Peyer's patch (tissue), 4 donors: ENCODE data around the gene PPP1R26. TPM values are rescaled to one million over a fixed set of nuclear protein-coding genes. Genes with fewer than 3 reads are reported as not detected.

Experiments
- DNase-seq, 3 donors: peaks; one replicate each; pipeline ENCODE4 v3.0.0-alpha.2; 2017 to 2019
- H3K27ac ChIP-seq, 4 donors: fragments of 200-600 bp; sonication (generic); one replicate each; pipeline ENCODE4 v1.5.1; 2016 to 2019
- H3K27me3 ChIP-seq, 2 donors: fragments of 200-600 bp; sonication (generic); one replicate each; pipeline ENCODE4 v1.5.1; 2019
- H3K36me3 ChIP-seq, 3 donors: fragments of 200-600 bp; sonication (generic); one replicate each; pipeline ENCODE4 v1.5.1; 2016 to 2019
- H3K4me1 ChIP-seq, 4 donors: fragments of 200-600 bp; sonication (generic); one replicate each; pipeline ENCODE4 v1.5.1; 2016 to 2019
- H3K4me3 ChIP-seq, 4 donors: fragments of 200-600 bp; sonication (generic); 1 replicate in 3 of 4; 2 replicates in 1 of 4; pipeline ENCODE4 v1.5.1; 2016 to 2019; ENCODE audit warnings: mild to moderate bottlenecking in 1 of 4
- H3K9me3 ChIP-seq, 4 donors: fragments of 200-600 bp; sonication (generic); one replicate each; pipeline ENCODE4 v1.5.1; 2016 to 2019; ENCODE audit warnings: mild to moderate bottlenecking in 1 of 4
- POLR2A ChIP-seq, 2 donors: fragments of 450-650 bp; IDR thresholded peaks; one replicate each; pipeline ENCODE4 v1.5.1; 2017; ENCODE audit warnings: antibody characterized with exemption in 2 of 2, mild to moderate bottlenecking in 2 of 2, moderate library complexity in 2 of 2
- total RNA-seq, 4 donors: library from RNA; depleted of rRNA; stranded (reverse); fragments of >200 nt; gene quantifications; one replicate each; pipeline ENCODE4 v1.1.0, GENCODE V29; 2016
- TF ChIP-seq, protein P1 (sequence below), 6 experiments: fragments of 450-650 bp in 4 of 6; fragments of 200-600 bp in 2 of 6; sonication (generic) in 1 of 6; IDR thresholded peaks; one replicate each; pipeline ENCODE4 v1.5.1; 2017 to 2019; ENCODE audit warnings: antibody characterized with exemption in 6 of 6, mild to moderate bottlenecking in 3 of 6, moderate library complexity in 1 of 6

Gene PPP1R26
- total RNA-seq, 4 donors from 2014 or later, result 12.4 to 34.0 (median 18.7) TPM

GRCh38 chr9:135507104-135508035, 27.8 kb downstream of the PPP1R26 start:
- H3K36me3 ChIP-seq, result peaks cover 0 to 26% (median 0%) of the 10 kb centered on the region in 3 donors
- DNase-seq, result peak in 1 of 3 donors; percentile 33
- no peak overlapping the region for H3K27ac ChIP-seq
- peaks cover 0 to 1% (median 0%) of the 10 kb centered on the region in 4 donors for H3K4me1 ChIP-seq
- H3K4me3 ChIP-seq, result no peak overlapping the region
- TF ChIP-seq, protein P1, sequence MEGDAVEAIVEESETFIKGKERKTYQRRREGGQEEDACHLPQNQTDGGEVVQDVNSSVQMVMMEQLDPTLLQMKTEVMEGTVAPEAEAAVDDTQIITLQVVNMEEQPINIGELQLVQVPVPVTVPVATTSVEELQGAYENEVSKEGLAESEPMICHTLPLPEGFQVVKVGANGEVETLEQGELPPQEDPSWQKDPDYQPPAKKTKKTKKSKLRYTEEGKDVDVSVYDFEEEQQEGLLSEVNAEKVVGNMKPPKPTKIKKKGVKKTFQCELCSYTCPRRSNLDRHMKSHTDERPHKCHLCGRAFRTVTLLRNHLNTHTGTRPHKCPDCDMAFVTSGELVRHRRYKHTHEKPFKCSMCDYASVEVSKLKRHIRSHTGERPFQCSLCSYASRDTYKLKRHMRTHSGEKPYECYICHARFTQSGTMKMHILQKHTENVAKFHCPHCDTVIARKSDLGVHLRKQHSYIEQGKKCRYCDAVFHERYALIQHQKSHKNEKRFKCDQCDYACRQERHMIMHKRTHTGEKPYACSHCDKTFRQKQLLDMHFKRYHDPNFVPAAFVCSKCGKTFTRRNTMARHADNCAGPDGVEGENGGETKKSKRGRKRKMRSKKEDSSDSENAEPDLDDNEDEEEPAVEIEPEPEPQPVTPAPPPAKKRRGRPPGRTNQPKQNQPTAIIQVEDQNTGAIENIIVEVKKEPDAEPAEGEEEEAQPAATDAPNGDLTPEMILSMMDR (IDR thresholded peaks at IDR 0.05), result no peak
- TF ChIP-seq POLR2A (IDR thresholded peaks at IDR 0.05), result no peak
- H3K27me3 ChIP-seq, result no peaks in the 10 kb centered on the region
- H3K9me3 ChIP-seq, result no peaks in the 10 kb centered on the region

DNA sequence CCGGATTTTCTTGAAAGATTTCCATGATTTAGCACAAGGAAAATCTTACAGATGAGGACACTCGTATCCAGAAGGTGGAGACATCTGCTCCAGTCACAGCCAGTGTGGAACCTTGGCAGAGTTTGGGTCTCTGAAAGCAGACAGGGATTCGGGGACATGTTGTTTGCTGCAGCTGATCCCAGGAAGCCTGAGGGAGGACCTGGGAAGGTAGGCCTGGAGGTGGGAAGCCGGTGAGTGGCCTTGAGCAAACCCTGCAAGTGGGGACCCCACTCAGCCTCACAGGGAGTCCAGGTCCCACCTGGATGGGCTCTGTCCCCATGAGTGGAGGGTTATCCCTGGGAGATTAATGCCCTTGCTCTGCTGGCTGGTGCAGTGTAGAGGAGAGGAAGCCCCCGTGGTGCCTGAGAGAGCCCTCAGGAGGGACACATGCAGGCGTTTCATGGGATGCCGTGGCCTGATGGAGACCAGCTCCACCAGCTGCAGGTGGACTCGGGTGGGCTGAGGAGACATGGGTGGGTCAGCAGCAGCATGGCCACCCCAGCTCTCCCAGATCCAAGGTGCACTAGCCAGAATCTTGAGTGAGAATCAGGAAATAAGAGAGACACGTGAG, 28.7 kb downstream of the PPP1R26 start:
- DNase-seq, result peak in 2 of 3 donors; percentile 15 to 24
- no peaks in the 10 kb centered on the region for H3K4me1 ChIP-seq
- no peak for TF ChIP-seq POLR2A (IDR thresholded peaks at IDR 0.05)
- TF ChIP-seq, protein P1 (IDR thresholded peaks at IDR 0.05), result no peak
- no peak overlapping the region for H3K4me3 ChIP-seq
- no peaks in the 10 kb centered on the region for H3K27me3 ChIP-seq
- no peaks in the 10 kb centered on the region for H3K9me3 ChIP-seq
- peaks cover 0 to 18% (median 0%) of the 10 kb centered on the region in 3 donors for H3K36me3 ChIP-seq
- no peak overlapping the region for H3K27ac ChIP-seq

GRCh38 chr9:135509458-135509857, 29.9 kb downstream of the PPP1R26 start:
- Histone ChIP-seq H3K36me3 (peaks cover 0 to 7% (median 0%) of the 10 kb centered on the region in 3 donors), H3K9me3 (no peaks in the 10 kb centered on the region), H3K4me1 (no peaks in the 10 kb centered on the region), H3K4me3 (no peak overlapping the region), H3K27me3 (no peaks in the 10 kb centered on the region), H3K27ac (no peak overlapping the region)
- TF ChIP-seq, protein P1 (IDR thresholded peaks at IDR 0.05), result no peak
- TF ChIP-seq POLR2A (IDR thresholded peaks at IDR 0.05), result no peak
- DNase-seq, result no peak

DNA sequence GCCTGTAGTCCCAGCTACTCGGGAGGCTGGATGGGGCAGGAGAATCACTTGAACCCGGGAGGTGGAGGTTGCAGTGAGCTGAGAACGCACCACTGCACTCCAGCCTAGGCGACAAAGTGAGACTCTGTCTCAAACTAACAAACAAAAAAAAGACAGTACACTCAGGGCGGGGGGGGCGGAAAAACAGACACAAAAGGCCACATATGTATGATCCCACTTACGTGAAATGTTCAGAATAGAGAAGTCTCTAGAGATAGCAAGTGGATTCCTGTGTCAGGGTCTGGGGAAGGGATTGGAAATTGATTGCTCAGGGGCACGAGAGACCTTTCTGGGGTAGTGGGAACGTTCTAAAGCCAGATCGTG, 32.6 kb downstream of the PPP1R26 start:
- TF ChIP-seq, protein P1 (IDR thresholded peaks at IDR 0.05), result no peak
- TF ChIP-seq POLR2A (IDR thresholded peaks at IDR 0.05), result no peak
- DNase-seq, result peak in 2 of 3 donors; percentile 8 to 11

GRCh38 chr9:135512904-135513303, 33.3 kb downstream of the PPP1R26 start:
- no peaks in the 10 kb centered on the region for H3K27me3 ChIP-seq
- no peaks in the 10 kb centered on the region for H3K4me1 ChIP-seq
- no peak for TF ChIP-seq POLR2A (IDR thresholded peaks at IDR 0.05)
- TF ChIP-seq, protein P1 (IDR thresholded peaks at IDR 0.05), result no peak
- H3K4me3 ChIP-seq, result no peak overlapping the region
- no peak overlapping the region for H3K27ac ChIP-seq
- no peaks in the 10 kb centered on the region for H3K9me3 ChIP-seq
- DNase-seq, result peak in 2 of 3 donors; percentile 16 to 33
- no peaks in the 10 kb centered on the region for H3K36me3 ChIP-seq

More for the DNA sequence above, 32.6 kb downstream of the PPP1R26 start:
- Histone ChIP-seq H3K36me3 (no peaks in the 10 kb centered on the region), H3K27me3 (no peaks in the 10 kb centered on the region), H3K4me1 (no peaks in the 10 kb centered on the region), H3K4me3 (no peak overlapping the region), H3K9me3 (no peaks in the 10 kb centered on the region), H3K27ac (no peak overlapping the region)
